NCI-H1417 treated with DMSO at 0.1 percent for 48 hours (cell line): ENCODE measurements around the gene IFNL1.
"Not testable (repeated sequence)": the region's sequence is repeated elsewhere in the genome, so short reads cannot be mapped to it uniquely, and the experiment has no call there.

Experiments used
- DNase-seq: peaks from one replicate; lab custom pipeline; 2025; lab: John Stamatoyannopoulos, UW

The IFNL1 gene

DNA sequence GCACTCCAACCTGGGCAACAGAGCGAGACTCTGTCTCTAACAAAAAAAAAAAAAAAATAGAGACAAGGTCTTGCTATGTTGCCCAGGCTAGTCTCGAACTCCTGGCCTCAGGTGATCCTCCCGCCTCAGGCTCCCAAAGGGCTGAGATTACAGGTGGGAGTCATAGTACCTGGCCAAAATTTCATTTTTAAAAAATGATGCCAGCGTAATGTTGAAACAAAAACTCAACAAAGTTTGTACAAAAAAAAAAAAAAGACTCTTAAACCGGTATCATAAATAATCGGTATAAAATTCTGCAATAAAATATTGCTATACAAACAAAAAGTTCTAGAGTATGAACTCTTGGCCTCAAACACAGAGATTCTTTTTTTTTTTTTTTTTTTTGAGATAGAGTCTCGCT, 36.1 kb downstream of the IFNL1 start:
- DNase-seq = no peak

DNA sequence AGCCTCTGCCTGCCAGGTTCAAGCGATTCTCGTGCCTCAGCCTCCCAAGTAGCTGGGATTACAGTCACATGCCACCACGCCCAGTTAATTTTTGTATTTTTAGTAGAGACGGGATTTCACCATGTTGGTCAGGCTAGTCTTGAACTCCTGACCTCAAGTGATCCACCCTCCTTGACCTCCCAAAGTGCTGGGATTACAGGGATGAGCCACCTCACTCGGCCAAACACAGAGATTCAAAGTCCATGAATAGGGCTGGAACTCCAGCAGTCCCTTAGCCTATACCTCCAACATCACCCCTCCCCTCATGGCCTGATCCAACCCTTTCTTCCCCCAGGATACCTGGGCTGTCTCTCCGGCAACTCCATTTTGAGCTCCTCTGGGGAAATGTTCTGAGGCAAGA, 36.5 kb downstream of the IFNL1 start:
- not testable (repeated sequence) for DNase-seq

DNA sequence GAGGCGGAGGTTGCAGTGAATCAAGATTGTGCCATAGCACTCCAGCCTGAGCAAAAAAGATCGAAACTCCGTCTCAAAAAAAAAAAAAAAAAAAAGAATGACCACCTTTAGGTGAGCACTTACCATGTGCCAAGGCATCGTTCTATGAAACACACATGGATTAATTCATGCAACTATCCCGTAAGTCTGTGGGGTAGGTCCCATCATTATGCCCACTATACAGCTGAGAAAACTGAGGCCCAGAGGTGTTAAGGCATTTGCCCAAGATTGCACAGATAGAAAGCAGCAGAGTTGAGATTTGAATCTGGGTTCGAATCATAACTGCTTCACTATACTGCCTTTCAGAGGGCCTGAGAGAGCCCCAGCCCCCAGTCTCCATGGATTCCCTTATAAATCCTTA, 37.3 kb downstream of the IFNL1 start:
- DNase-seq = no peak

DNA sequence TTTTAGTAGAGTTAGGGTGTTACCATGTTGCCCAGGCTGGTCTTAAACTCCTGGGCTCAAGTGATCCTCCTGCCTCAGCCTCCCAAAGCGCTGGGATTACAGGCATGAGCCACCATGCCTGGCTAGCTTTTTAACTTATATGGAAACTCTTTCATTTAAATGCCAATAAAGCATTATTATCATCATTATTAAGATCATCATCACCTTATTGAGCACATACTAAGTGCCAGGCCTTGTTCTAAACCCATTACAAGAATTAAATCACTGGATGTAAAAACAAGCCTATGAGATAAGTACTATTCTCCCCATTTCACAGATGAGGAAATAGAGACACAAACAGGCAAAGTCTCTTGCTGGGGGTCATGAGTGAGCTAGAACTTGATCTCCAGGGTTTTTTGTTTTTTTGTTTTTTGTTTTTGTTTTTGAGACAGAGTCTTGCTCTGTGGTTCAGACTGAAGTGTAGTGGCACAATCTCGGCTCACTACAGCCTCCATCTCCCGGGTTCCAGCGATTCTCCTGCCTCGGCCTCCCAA, 38.3 kb downstream of the IFNL1 start:
- no peak for DNase-seq

DNA sequence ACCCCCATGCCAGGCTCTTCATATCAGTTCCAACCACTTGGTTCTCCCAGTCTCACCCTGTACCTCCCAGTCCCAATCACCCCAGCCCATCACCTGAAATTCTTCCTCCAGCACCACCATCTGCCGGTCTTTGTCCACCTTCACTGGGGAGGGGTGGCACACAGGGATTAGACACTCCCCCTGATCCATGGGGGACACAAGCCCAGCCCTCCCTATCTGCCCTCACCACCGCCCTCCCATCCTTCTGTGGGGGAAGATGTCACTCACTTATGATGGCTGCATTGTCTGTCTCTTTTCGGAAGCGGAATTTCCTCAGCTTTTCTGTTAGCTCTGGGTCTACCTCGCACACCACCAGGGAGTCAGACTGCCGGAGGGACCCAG, 39.0 kb downstream of the IFNL1 start:
- DNase-seq = no peak

DNA sequence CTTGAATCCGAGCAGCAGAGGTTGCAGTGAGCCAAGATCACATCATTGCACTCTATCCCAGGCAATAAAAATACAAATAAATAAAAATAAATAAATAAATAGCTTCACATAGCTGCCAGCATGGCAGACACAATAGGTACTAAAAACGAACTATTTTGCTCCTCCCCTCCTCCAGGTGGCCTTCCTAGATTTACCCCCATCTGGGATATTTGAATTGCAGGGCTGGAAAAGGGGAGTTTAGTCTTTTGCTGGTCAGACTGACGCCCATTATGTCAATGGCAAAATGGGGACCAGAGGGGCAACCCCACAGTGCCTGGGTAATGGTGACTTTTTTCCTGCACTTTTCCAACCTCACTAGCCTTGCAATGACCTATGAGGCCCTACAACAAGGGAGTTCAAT, 40.3 kb downstream of the IFNL1 start:
- DNase-seq = no peak

DNA sequence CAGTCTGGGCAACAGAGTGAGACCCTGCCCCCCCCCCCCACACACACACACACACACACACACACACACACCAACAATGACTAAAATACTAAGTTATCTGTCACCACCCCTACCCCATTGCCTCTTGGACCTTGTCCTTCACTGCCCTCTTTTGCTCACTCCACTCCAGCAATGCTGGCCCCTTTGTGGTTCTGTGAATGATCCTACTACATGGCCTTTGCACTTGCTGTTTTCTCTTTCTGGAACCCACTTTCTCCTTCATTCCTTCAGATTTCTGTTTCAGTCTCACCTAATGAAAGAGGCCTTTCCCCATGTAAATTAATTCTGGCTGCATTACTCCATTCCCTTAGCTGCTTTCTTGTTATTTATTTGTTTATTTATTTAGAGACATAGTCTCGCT, 43.5 kb downstream of the IFNL1 start:
- no peak for DNase-seq

DNA sequence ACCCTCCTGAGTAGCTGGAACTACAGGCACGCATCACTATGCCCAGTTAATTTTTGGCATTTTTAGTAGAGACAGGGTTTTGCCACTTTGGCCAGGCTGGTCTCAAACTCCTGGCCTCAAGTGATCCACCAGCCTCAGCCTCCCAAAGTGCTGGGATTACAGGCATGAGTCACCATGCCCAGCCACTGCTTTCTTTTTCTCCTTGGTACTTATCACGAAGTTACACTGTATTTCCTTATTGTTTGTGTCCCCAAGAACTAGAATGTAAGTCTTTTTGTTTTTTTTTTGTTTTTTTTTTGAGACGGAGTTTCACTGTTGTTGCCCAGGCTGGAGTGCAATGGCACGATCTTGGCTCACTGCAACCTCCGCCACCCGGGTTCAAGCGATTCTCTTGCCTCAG, 43.9 kb downstream of the IFNL1 start:
- not testable (repeated sequence) for DNase-seq

DNA sequence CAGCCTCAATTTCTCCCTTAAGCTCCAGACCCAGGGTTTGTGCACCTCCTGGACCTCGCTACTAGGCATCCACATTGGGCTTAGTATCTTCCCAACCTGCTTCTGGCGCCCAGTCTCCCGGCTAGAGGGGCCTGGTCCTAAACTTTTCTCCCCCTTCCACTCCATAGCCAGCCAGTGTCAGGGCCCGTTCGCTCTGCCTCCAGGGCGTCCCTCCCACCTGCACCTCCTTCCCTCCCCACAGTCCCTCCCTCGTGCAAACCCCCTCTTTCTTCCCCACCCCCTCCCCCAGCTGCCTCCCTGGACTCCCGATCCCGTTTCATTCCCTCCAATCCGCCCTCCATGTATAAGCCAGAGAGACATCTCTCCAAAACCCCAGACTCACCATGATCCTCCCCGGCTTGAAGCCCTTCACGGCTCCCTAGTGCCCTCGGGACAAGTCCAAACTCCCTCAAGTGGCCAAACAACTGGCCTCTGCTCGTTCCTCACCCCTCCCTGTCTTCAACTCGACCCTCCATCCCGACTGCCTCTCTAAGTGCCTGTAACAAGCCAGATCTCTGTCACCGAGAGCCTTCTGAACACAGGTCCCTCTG, 45.0 kb downstream of the IFNL1 start:
- DNase-seq = no peak

DNA sequence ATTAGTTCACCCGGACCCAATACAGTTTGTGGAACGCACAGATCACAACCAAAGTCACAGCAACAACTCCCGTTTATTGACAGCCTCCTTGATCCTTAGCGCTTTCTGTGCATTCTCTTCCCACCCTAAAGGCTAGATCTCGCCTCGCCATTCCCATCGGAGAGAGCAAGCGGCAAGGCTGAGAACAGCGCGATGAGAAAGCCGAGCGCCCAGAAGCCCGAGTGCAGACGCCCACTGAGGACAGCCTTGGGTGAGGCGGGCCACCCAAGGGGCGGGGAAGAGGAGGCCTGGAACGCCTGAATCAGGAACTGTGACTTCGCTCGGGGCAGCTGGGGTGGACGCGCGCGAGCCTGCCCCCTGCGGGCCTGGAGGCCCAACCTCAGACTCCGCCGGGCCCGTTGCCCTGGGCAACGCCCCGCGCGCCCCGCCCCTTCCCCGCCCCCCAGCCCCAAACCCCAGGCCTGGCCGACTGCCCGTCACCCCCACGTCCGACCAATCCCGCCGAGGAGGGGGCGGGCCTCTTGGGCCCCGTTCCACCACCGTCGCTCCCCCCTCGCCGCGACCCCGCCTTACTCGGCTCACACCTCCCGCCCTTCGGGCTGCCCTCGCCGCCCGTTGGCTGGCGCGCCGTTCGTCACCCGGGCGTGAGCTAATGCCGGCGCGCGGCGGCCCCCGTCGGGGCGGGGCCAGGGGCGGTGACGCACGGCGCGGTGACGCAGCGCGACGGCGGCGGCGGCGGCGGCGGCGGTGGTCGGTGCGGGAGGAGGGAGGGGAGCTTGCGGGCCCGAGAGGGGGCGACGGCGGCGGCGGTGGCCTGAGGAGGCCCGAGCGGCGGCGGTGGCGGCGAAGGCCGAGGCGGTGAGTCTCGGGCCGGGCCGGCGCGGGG, 45.8 kb downstream of the IFNL1 start, which contains the start of gene SAMD4B:
TSS of gene SAMD4B (plus strand) at position 703 of the 886 bp plus-strand sequence. CDS start 14,473 bp downstream, outside the sequence.
- DNase-seq = peak; percentile 80

DNA sequence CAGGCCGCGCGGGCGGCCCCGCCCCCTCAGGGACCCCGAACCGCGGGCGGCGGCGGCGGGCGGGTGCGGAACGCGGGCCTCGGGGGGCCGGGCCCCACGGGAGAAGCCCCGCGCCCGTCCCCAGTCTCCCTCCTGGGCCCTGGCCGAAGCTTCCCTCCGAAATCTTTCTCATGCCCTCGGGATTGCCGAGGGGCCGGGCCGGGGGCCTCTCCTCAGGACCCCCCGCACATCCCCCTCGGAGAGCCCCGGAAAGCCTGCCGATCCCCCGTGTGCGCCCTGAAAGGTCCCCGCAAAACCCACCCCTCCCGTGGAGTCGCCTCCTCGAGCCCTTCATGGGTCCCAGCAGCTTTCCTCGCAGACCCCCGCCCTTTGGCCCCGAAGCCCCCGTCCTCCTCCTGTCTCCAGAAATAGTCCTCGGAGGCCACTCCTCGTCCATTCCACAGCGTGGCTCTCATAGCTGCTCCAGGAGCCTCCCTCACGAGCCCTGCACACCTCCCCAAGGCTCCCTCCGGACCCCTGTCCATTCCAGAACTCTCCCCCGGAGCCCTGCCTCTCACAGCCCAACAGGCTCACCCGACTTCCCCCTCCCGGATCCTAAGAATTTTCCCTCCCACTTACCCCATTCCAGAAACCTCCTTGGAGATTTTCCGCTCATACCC, 46.6 kb downstream of the IFNL1 start:
- DNase-seq = no peak

DNA sequence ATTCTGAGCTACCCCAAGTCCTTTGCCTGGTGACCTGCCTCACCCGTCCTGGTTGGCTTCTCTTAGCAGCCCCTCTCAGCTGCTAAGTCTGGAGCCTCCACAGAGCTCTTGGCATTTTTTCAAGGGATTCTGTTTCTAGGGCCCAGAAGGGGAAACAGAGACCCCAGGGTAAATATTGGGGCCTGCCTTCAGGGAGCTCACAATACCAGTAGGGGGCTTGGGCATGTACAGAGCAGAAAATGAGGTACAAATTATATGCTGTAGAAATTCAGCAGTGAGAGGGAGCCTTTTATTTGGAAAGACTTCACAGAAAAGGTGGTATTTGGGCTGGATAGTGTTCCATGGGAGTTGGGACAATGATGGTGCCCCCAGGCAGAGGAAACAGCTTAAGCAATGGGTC, 49.7 kb downstream of the IFNL1 start:
- no peak for DNase-seq

DNA sequence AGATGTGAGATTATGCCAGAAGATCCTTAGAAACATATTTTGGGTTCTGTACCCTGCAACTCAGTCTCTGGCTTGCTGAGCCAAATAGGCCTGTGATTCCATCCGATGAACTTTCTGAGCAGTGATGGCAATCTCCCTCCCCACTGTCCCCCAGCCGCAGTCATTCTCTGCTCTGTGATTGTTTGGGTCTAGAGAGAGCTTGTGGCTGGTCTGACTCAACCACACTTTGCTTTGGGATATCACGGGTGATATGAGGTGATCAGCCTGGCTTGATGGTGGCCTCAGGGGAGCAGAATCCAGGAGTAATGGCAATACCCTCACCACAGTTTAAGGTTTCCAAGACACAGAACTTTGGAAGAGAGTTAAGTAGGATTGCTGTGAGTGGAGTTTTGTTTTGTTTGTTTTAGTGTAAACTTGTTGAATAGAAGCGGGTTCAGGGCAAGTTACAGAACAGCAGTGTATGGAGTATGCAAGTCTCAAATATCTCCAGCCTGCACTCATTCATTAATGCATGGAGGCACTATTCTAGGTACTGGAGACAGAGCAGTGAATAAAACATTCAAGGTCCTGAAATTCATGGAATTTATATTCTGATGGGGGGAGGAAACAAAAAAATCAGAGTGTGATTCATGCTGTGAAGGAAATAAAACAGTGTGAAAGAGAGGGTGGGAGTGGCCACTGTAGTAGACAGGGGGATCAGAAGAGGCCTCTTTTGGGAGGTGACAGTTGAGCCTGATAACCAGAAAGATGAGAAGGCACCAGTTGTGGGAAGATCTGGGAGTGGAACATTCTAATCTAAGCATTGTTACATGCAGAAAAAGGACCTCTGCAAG, 51.3 kb downstream of the IFNL1 start:
- DNase-seq = no peak
